Measurements from ENCODE around the gene SHROOM4. TPM values are rescaled to one million over a fixed set of nuclear protein-coding genes. Genes with fewer than 3 reads are reported as not detected.

The SHROOM4 gene
- total RNA-seq, 4 donors from 2014 or later, result 2.3 to 7.1 (median 3.2) TPM

GRCh38 chrX:50627696-50628095 is 186.3 kb downstream of the SHROOM4 start:
- H3K4me3 ChIP-seq, result no peak overlapping the region
- in situ Hi-C loops (cut with MboI; ENCODE audit: low pct_ligation_motif_present in 1 of 4, low pct_unique_long_range_greater_than_20kb in 1 of 4, low sequenced_read_pairs in 3 of 4) (no loop called here), intact Hi-C loops (cut with DNase I; ENCODE audit: low total_unique reads) (no loop called here)
- WGBS, 2 donors (ENCODE audit: low coverage in 1 of 2), result 77% methylated on average over 2 of the region's 2 CpGs; no CpG with 5 or more reads in 1 of the 2 donors
- H3K4me1 ChIP-seq, result no peaks in the 10 kb centered on the region
- no peak for DNase-seq
- no peaks in the 10 kb centered on the region for H3K36me3 ChIP-seq
- H3K27me3 ChIP-seq, result no peaks in the 10 kb centered on the region
- H3K9me3 ChIP-seq, result no peaks in the 10 kb centered on the region
- TF ChIP-seq EP300 (IDR thresholded peaks at IDR 0.05; ENCODE audit: low read depth), result no peak
- TF ChIP-seq CTCF (IDR thresholded peaks at IDR 0.05), result no peak
- TF ChIP-seq POLR2A (IDR thresholded peaks at IDR 0.05), result no peak
- no peak for TF ChIP-seq POLR2AphosphoS5 (IDR thresholded peaks at IDR 0.05)
- H3K27ac ChIP-seq, result no peak overlapping the region

- Histone ChIP-seq H3K4me3 (no peak overlapping the region), H3K4me1 (no peaks in the 10 kb centered on the region), H3K27ac (no peak overlapping the region), H3K27me3 (no peaks in the 10 kb centered on the region), H3K36me3 (no peaks in the 10 kb centered on the region), H3K9me3 (no peaks in the 10 kb centered on the region)
- DNase-seq, result no peak
- intact Hi-C loops (cut with DNase I; ENCODE audit: low total_unique reads) (no loop called here), in situ Hi-C loops (cut with MboI; ENCODE audit: low pct_ligation_motif_present in 1 of 4, low pct_unique_long_range_greater_than_20kb in 1 of 4, low sequenced_read_pairs in 3 of 4) (no loop called here)
- TF ChIP-seq POLR2AphosphoS5 (IDR thresholded peaks at IDR 0.05), result no peak
- TF ChIP-seq CTCF (IDR thresholded peaks at IDR 0.05), result no peak
- WGBS, 2 donors (ENCODE audit: low coverage in 1 of 2), result 87% methylated on average over 4 of the region's 4 CpGs; no CpG with 5 or more reads in 1 of the 2 donors
Observed at GRCh38 chrX:50626432-50626831, 187.6 kb downstream of the SHROOM4 start.

GRCh38 chrX:50622751-50623150 is 191.2 kb downstream of the SHROOM4 start:
- Histone ChIP-seq H3K27ac (no peak overlapping the region), H3K27me3 (no peaks in the 10 kb centered on the region), H3K4me1 (no peaks in the 10 kb centered on the region), H3K4me3 (no peak overlapping the region), H3K36me3 (no peaks in the 10 kb centered on the region), H3K9me3 (no peaks in the 10 kb centered on the region)
- no peak for DNase-seq
- intact Hi-C loops (cut with DNase I; ENCODE audit: low total_unique reads) (no loop called here), in situ Hi-C loops (cut with MboI; ENCODE audit: low pct_ligation_motif_present in 1 of 4, low pct_unique_long_range_greater_than_20kb in 1 of 4, low sequenced_read_pairs in 3 of 4) (no loop called here)
- no peak for TF ChIP-seq EP300 (IDR thresholded peaks at IDR 0.05; ENCODE audit: low read depth)
- no peak for TF ChIP-seq POLR2AphosphoS5 (IDR thresholded peaks at IDR 0.05)
- TF ChIP-seq CTCF (IDR thresholded peaks at IDR 0.05), result no peak
- no peak for TF ChIP-seq POLR2A (IDR thresholded peaks at IDR 0.05)
- 45 to 100% methylated on average over 1 of the region's 1 CpG for WGBS, 2 donors (ENCODE audit: low coverage in 1 of 2)

- DNase-seq, result peak; percentile 8
- H3K9me3 ChIP-seq, result no peaks in the 10 kb centered on the region
- no peak overlapping the region for H3K4me3 ChIP-seq
- no peaks in the 10 kb centered on the region for H3K4me1 ChIP-seq
- no peak overlapping the region for H3K27ac ChIP-seq
- WGBS, 2 donors (ENCODE audit: low coverage in 1 of 2), result 6 to 44% methylated on average over 3 to 12 of the region's 12 CpGs
- intact Hi-C loops (cut with DNase I; ENCODE audit: low total_unique reads) (no loop called here), in situ Hi-C loops (cut with MboI; ENCODE audit: low pct_ligation_motif_present in 1 of 4, low pct_unique_long_range_greater_than_20kb in 1 of 4, low sequenced_read_pairs in 3 of 4) (no loop called here)
- H3K27me3 ChIP-seq, result no peaks in the 10 kb centered on the region
- no peaks in the 10 kb centered on the region for H3K36me3 ChIP-seq
- TF ChIP-seq CTCF (IDR thresholded peaks at IDR 0.05), result no peak
- TF ChIP-seq POLR2AphosphoS5 (IDR thresholded peaks at IDR 0.05), result no peak
Observed at GRCh38 chrX:50618788-50619558, 195.0 kb downstream of the SHROOM4 start.
